GM21528 (cell line): ENCODE data around the gene CHAC1.
"Not testable (repeated sequence)": the region's sequence is repeated elsewhere in the genome, so short reads cannot be mapped to it uniquely, and the experiment has no call there.

ENCODE experiments used
- ATAC-seq: cut with Tn5 transposase; IDR thresholded peaks from one replicate; pipeline ENCODE4 v1.9.1; 2021; ENCODE audit warnings: mild to moderate bottlenecking, moderate library complexity; ENCODE audit not compliant: unreplicated experiment, low FRiP score

CHAC1 gene

DNA sequence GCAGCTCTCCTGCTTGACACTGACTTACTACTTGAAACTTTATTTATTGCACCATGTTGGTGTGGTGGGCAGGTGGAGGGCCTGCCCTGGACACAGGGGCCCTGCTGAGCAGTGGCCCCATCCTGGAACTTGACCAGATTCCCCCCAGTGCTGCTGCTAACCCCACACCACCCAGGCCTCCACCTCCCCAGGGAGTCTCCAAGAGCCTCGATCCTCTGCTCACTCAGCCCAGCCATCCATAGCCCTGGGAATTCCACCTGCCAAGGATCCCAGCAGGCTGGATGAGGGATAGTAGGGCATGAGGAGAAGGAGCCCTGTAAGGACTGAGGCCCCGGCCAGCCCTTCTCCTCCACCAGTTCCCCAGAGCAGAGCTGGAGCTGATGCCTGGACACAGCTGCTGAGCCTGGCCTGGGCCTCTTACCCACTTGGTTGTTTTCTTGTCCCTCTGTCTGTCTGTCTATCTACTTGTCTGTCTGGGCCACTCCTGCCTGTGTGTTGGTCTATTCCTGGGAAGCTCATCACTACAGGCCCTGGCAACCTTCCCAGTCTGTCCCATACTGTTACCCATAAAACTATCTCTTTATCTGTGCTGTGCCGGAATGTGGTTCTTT is 2.8 kb downstream of the CHAC1 start:
- ATAC-seq: no peak

DNA sequence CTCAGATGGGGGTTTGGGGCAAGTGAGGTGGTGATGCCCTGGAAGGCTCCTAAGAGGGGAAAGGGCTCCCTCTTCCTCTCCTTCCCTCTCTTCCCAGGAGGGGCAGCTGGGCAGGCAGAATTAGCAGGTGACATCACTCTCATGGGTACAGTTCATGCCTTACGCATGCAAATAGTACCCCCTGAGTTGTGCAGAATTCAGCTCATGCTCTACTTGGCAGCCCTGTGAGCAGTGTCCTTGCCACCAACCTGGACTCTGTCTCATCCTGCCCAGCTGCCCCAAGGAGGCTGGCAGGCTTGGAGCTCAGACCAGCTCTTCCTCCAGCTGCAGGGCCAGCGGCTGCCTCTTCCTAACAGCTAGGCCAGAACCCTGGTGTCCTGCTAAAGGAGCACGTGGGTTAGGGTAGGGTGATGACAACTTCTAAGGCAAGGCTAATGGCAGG is 3.3 kb downstream of the CHAC1 start:
- ATAC-seq: no peak

DNA sequence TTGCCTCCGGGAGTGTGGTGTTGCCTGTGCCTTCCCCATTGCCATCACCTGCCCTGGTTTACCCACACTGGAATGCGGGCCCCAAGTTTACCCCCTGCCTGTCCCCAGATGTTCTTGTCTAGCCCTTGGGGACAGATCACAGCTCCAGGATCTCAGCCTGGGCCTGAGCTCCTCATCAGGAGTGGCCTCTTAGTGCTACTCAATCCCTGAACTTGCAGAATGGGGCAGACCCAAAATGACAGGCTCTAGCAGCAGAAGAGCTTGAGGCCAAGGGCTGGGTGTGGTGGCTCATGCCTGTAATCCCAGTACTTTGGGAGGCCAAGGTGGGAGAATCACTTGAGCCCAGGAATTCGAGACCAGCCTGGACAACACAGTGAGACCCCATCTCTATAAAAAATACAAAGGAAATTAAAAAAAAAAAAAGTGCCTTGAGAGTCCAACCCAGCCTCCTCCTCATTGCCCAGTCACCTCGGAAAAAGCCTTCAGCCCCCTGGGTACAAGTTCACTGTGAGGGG is 3.8 kb downstream of the CHAC1 start:
- ATAC-seq: no peak

DNA sequence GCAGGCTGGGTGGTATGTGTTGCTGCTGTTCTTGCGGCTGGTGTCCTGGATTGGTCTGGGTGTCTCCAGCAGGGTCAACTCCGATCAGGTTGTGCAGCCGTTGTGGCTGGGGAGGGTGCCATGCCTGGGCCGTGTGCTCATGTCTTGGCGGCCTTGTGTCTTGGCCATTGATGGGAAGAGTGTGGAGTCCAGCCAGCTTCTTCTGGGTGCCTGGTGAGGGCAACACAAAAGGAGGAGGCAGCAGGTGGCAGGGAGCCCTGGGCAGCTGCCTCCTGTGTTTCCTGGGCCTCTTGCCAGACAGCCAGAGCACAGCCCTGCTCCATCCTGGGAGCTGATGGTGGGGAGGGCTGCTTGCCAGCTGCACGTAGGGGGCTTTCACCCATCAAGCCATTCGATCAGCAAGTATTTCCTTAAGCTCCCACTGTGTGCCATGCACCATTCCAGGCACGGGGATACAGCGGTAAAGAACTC is 4.3 kb downstream of the CHAC1 start:
- ATAC-seq: no peak

DNA sequence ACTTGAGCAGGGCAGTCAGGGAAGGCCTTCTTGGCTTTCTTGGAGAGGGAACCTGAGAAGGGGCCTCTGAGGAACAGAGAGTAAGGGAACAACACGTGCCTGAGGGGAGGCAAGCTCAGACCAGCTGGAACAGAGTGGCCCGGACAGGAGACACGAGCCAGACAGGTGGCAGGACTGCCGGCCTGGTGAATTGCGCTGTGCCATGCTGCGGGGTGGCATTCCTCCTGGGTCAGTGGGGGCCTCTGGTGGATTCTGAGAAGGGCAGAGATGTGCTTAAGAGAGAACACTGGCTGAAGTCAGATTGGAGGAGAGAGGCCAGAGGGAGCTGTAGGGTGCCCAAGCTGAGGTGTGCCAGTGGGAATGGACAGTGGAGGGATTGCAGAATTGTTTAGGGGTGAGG is 4.9 kb downstream of the CHAC1 start:
- ATAC-seq: no peak

DNA sequence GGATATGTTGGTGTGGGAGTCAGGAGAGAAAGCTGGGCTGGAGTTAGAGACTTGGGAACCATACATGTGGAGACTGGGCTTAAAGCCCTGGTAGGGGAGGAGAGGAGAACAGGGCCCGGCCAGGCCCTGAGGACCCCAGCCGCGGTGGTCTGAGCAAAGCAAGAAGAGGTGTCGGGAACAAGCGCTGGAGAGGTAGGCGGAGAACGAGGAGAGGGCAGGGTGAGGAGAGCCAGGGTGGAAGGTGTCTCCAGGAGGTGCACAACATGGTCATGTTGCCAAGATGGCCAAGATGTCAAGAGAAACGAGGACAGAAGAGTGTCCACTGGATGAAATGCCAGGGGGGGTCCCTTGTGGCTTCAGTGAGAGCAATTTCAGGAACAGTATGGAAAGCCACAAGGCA is 5.5 kb downstream of the CHAC1 start:
- ATAC-seq: no peak

DNA sequence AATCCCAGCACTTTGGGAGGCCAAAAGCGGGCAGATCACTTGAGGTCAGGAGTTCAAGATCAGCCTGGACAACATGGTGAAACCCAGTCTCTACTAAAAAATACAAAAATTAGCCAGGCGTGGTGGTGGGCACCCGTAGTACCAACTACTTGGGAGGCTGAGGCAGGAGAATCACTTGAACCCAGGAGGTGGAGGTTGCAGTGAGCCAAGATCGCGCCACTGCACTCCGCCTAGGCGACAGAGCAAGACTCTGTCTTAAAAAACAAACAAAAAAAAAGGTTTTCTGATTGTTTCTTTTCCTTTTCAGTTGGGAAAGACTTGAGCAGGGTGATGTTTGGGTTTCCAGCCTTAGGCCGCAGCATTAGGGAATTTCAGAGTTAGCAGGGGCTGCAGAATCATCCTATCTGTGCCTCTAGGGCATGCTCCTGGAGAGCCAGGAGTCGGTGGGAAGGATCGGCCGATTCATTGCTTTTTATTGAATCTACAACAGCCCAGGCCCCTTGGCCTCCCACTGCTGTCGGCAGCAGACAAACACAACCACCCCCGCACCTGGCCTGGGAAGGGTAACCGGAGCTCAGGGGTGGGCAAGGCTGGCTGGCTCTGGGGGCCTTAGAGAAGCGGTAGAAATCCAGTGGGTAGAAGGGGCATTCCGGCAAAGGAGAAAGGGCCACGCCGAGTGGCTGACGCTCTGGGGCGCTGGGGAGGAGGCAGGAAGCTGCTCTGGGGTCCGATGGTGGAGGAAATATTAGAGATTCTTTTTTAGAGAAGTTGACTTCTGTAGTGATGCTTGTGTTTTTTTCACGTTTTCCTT is 6.3 kb downstream of the CHAC1 start:
- no peak for ATAC-seq

DNA sequence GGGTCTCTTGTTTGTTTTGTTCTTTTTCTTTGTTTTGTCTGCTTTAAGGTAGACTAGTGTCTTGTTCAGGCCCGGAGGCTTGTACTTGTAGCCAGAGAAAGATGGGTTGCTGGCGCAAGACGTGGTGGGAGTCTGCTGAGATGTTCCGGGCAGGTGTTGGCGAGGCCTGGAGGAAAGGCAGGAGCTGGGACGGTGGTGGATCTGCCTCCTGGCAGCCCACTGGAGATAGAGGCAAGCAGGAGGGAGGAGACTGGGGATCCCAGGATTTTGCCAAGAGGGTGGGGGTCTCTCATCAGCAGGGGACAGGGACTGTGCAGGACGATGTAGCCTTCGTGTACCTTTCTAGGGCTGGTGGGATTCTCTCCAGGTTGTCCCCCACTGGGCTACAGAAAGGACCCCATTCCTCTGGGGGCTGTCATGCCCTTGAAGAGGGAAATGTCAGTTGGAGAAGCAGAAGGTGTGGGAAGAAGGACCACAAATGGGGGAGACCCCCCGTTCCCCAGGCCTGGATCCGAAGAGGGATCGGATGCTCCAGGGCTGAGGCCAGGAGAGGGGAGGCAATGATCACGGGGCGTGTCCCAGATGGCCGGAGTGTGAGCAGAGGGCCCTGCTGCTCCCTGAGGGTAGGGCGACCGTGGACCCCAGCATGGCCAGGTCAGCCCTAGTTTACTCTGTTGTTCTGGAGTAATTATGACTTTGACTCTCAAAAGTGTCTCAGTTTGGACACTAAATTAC is 7.0 kb downstream of the CHAC1 start:
- no peak for ATAC-seq

DNA sequence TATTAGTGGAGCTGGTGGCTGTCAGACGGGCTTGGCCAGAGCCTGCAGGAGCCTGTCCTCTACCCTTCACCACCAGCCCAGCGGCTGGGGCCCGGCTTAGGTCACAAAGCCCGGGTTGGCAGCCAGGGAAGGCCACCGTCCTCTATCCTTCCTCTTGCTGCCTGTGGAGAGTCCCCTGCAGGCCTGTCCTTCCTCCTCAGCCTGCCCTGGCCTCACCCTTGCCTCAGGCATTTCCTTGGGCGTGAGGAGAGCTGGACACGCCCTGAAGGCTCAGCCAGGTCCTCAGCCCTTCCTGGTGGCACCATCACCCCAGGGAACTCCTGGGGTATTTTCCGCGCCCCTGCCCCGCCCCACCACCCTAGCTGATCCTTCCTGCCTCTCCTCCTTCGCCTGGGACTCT is 7.7 kb downstream of the CHAC1 start:
- ATAC-seq: no peak

DNA sequence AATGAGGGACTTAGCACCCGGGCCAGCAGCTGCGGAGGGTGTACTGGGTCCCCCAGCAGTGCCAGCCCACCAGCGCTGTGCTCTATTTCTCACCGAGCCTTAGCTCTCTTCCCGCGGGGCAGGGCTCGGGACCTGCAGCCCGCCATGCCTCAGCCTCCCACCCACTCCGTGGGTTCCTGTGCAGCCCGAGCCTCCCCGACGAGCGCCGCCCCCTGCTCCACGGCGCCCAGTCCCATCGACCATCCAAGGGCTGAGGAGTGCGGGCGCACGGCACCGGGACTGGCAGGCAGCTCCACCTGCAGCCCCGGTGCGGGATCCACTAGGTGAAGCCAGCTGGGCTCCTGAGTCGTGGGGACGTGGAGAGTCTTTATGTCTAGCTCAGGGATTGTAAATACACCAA is 8.5 kb downstream of the CHAC1 start:
- ATAC-seq: not testable (repeated sequence)

DNA sequence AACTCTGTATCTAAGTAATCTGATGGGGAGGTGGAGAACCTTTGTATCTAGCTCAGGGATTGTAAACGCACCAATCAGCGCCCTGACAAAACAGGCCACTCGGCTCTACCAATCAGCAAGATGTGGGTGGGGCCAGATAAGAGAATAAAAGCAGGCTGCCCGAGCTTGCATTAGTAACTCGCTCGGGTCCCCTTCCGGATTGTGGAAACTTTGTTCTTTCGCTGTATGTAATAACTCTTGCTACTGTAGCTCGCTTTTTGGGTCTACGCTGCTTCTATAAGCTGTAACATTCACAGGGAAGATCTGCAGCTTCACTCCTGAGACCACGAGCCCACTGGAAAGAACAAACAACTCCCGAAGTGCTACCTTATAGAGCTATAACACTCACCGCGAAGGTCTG is 9.0 kb downstream of the CHAC1 start:
- not testable (repeated sequence) for ATAC-seq

DNA sequence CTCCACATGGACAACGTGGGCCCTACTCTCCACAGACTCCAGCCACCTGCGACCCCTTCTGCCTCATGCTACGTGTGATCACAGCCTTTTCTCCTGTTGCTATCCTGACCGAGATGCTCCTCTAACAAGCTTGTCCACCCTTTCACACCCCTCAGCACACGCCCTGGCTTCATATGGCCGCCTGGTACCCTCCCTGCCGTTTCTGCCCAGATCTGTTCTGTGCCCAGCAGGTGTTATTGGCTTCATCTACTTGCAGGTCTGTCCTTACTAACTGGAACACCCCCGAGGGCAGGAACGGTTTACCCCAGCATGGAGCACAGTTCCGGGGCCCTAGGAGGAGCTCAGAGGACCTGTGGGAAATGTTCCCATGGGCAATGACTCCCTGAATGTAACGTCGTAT is 9.9 kb downstream of the CHAC1 start:
- no peak for ATAC-seq

DNA sequence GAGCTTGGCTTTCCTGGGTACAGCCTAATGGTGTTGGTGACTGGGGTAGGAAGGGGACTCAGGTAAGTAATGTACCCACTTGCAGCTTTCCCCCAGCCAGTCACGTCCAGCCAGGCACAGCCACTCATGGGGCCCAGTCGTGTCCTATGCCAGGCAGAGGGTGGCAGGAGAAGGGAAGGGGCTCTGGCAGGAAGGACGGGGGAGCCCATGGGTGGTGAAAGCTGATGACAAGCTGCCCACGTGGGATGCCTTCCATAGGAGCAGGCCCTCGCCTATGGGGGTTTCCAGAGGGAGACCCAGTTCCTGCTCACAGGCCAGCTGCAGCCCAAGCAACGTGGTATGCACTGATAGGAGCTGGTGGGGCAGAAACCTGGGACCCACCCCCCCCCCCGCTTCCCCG is 10.7 kb downstream of the CHAC1 start:
- no peak for ATAC-seq

DNA sequence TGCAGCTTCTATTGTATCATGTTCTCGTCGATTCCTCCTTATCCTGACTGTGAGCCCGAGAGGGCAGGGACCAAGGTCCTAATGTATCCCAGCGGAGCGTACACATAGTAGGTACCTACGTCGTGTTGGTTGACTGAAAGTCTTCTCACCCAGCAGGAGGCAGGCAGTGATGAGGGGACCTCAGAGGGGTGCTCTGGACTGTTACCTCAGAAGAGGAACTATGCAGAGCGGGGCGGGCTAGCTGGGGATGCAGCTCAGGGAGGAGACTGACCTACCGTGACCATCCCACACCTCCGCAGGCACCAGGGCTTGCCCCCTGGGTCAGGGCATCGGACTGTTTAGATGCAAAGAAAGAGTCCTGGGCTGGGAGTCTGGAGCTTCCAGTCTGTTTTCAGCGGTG is 11.4 kb downstream of the CHAC1 start:
- ATAC-seq: no peak

DNA sequence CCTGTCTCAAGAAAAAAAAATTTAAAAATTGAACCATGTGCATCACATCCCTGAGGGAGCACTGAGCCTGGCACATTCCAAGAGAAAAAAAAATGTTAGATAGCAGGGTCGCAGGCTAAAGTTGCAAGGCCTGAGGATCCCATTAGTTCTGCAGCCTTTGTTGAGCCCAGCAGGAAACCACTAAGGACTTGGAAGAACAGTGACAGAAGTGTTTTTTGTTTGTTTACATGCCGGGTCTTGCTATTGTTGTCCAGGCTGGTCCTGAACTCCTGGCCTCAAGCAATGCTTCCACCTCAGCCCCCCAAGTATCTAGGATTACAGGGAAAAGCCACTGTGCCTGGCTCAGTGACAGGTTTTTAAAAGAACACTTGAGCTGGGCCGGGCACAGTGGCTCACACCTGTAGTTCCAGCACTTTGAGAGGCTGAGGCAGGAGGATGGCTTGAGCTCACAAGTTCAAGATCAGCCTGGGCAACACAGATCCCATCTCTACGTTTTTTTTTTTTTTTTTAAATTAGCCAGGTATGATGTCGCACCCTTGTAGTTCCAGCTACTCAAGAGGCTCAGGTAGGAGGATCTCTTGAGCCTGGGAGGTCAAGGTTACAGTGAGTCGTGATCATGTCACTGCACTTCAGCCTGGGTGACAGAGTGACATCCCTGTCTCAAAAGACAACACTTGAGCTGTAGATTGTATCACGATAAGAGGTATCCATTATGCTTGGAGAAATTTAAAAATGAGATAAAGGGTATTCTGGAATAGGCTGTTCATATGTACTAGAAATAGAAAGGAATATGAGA is 15.2 kb downstream of the CHAC1 start:
- no peak for ATAC-seq

DNA sequence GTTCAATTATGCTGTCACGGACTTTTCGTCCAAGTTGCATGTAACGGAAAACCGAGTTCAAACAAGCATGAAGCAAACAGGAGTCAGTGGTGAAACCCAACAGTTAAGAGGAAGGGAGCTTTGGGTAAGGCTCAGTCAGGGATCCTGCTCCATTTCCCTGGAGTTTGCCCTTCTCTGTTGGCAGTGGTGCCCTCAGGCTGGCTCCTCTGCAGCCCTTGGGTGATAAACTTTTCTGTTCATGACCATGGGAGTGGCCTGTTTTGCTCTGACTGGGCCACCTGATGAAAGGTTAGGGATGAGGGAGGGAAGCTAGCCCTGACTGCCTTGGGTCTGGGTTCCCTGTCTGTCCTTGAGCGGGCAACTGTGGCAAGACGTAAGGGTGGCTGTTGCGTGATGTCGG is 16.1 kb downstream of the CHAC1 start:
- no peak for ATAC-seq

DNA sequence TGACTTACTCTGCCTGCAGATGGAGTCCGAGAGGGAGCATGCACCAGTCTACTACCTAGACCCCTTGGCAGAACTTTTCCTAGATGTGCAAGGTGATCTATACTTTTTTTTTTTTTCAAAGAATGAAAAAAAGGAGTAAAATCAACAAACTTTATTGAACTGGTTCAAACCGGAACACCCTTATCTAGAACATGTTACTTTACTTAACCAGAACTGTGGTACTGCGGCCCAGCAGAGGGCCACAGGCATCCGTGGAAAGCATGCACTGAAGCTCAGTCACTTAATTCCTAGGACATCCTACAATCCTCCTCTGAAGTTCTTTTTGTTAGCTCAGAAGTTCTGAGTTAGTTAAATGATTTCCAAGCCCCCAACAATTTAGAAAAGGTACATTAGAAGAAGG is 21.6 kb downstream of the CHAC1 start:
- ATAC-seq: no peak

DNA sequence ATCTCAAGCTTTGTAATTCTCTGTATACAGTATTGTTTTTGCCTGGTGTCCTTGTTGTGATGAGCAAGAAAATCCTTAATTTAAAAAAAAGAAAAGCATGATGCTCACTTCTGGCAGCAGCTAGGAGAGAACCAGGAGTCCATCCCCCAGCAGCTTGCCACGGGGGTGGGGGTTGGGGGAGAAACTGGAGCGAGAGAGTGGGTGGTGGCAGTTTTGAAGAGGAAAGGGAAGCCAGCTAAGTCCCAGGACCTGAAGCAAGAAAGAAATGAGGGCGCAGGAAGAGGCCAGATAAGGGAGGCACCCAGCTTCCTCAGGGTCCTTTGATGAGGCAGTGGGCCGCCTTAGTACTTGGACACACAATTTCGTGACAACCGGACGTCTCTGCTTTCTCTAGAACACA is 23.5 kb downstream of the CHAC1 start:
- no peak for ATAC-seq

DNA sequence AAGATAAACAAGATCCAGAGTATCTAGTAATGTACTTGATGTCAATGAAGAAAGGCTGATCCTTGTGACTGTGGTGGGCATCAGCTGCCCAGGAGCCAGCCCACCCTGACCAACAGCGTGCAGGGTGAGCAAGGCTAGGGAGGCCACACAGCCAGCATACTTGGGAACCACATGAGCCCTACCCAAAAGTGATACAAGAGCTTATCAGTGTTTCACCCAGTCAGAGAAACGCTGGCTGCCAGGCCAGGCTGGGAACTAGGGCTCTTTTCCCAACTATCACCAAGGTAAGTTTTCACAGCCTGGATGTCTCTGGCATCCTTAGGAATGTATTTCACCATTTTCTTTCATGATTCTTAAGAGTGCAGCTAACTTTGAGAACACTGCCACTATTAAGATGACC is 24.9 kb downstream of the CHAC1 start:
- no peak for ATAC-seq

DNA sequence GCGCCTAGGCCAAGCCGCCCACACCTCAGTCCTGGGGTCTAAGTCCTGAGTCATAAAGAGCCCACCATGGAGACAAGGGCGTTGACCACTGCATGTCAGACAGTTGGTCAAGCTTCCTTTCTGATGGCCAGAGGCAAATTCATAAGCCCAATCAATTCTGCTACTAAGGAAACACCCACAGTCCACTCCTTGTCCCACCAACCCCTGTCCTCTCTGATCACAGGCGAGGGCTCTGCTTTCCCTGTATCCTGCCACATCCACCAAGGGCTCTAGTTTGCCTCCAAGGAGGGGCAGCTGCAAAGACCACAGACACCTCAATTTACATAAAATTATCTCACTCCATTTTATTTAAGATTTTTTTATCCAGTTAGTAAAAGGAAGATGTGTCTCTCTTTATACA is 25.3 kb downstream of the CHAC1 start:
- no peak for ATAC-seq

DNA sequence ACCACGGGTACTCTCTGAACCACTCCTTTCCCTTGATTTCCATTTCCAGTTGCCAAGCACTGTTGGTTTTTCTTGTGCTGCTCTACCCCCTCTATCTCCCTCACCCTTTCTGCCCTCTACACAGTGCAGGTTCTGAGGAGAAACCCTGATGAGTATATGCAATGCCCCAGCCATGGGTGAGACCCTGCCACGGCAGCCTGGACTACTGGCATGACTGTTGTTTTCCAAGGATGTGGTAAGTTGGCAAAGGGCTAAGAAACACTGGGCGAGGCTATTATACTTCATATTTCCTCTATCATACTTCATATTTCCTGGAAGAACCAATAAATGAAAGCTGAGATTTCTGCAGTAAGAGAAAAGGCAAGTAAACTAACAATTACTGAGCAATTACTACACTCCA is 27.9 kb downstream of the CHAC1 start:
- ATAC-seq: no peak
